GM06990 (cell line): Measurements from ENCODE around the gene WDR82.

Experiments used
- DNase-seq: peaks from one replicate; pipeline ENCODE4 v3.0.0-alpha.2; 2011; ENCODE audit not compliant: insufficient read length; ENCODE audit errors: extremely low read depth
- H3K27me3 ChIP-seq: replicated peaks from 2 replicates; pipeline ENCODE4 v1.6.0; 2011; ENCODE audit warnings: low read length; ENCODE audit not compliant: control insufficient read depth, insufficient read depth
- H3K36me3 ChIP-seq: 2 replicates; pipeline ENCODE4 v1.5.1; 2011; ENCODE audit warnings: low read length; ENCODE audit not compliant: control insufficient read depth, insufficient read depth
- H3K4me3 ChIP-seq: replicated peaks from 2 replicates; pipeline ENCODE4 v1.5.1; 2011; ENCODE audit warnings: low read depth, mild to moderate bottlenecking, control low read depth, low read length
- CTCF ChIP-seq: IDR thresholded peaks from 2 replicates; pipeline ENCODE4 v1.5.1; 2011; ENCODE audit warnings: low read length, control low read depth, mild to moderate bottlenecking, inconsistent platforms; ENCODE audit not compliant: insufficient read depth, poor library complexity, severe bottlenecking

Gene WDR82

GRCh38 chr3:52246728-52247408, 31.6 kb downstream of the WDR82 start:
- Histone ChIP-seq H3K4me3 (peak overlapping the region; percentile 76), H3K36me3 (peaks cover 15% of the 10 kb centered on the region), H3K27me3 (no peaks in the 10 kb centered on the region)
- DNase-seq = no peak
- TF ChIP-seq CTCF = no peak

GRCh38 chr3:52246264-52246620, 32.2 kb downstream of the WDR82 start:
- no peak for DNase-seq
- TF ChIP-seq CTCF = no peak
- H3K27me3 ChIP-seq = no peaks in the 10 kb centered on the region

DNA sequence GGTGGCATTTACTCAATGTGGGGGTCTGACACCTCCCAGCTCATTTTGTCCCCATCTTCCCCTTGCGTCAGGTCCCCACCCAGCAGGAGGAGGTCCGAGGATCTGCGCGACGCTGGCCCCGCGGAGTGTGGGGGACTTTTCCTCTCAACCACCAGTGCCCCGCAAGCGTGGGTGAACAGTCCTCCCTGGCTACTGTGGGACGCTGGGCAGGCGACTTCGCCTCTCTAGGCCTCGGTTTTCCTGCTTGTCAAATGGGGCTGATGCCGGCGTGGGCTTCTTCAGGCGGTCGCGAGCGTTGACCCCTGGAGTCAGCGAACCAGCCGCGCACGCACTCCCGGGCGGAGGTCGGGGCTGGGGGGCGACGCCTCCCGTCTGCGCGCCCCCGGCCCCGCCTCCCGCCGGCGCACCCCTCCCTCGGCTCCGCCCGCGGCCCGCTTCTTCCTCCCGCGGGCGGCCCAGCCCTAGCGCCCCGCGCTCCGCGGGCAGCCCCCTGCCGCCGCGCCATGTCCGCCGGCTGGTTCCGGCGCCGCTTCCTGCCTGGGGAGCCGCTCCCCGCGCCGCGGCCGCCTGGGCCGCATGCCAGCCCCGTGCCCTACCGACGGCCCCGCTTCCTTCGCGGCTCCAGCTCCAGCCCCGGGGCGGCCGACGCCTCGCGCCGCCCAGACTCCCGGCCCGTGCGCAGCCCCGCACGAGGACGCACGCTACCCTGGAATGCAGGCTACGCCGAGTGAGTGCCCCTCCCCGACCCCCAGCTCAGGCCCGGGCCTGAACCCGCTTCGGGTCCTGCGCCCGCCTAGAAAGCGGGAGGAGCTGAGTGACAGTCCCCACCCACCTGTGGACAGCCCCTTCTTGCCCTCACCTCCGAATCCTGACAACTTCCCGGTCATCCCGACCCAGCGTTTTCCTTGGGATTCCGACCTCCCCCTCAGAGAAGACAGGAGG, 32.9 kb downstream of the WDR82 start, which contains the start of gene PPM1M:
Gene PPM1M, plus strand, starts transcription at position 438 of the 942 bp plus-strand sequence. Its CDS starts 66 bp downstream, at position 504.
- peak; percentile 73 for DNase-seq
- TF ChIP-seq CTCF = no peak
- H3K4me3 ChIP-seq = peak within 1 kb of the TSS; percentile 76

More at GRCh38 chr3:52246264-52246620, 32.2 kb downstream of the WDR82 start:
- H3K36me3 ChIP-seq = peaks cover 14% of the 10 kb centered on the region
- peak overlapping the region; percentile 76 for H3K4me3 ChIP-seq

DNA sequence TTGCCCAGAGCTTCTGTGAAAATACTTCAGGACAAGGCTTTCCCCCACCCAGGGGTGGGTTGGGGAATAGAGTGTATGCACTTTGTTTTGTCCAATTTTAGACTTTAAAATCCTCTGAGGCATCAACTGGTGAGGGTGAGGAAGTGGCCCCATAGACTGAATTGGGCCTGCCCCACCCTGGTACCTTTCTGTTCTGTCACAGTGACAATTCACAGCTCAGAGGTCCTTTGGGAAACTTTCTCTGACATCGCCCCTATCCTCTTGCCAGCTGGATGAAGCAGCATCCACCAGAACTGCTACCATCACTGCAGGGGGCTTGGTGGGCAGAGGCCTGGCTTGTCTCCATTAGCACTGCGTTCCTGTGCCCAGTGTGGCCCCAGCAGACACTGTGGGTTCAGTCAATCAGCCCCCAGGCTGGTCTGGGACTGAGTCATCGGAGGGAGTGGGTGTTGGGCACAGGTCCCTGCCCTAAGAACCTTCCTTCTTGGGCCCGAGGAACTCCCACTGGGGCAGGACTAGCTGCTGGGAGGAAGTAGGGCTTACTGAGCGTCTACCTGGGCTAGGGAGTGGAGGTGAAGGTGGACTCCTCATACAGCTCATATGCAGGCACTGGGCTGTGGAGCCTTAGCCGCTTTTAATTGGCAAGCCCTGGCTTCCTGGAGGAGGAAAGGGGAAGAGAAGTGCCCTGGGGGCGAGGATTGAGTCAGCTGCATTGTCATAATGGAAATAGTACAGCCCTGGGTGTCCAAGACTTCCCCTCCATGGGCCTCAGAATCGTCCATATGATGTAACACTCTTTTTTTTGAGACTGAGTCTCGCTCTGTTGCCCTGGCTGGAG, 34.4 kb downstream of the WDR82 start:
- Histone ChIP-seq H3K27me3 (no peaks in the 10 kb centered on the region), H3K4me3 (peak overlapping the region; percentile 76), H3K36me3 (peaks cover 6% of the 10 kb centered on the region)
- DNase-seq = peak; percentile 82
- TF ChIP-seq CTCF = no peak

More for the DNA sequence above, 32.9 kb downstream of the WDR82 start, which contains the start of gene PPM1M:
- H3K36me3 ChIP-seq = peaks cover 14% of the 10 kb centered on the region
- H3K27me3 ChIP-seq = no peaks in the 10 kb centered on the region

GRCh38 chr3:52242039-52242438, 36.4 kb downstream of the WDR82 start:
- no peak for DNase-seq
- Histone ChIP-seq H3K27me3 (no peaks in the 10 kb centered on the region), H3K4me3 (no peak overlapping the region), H3K36me3 (no peaks in the 10 kb centered on the region)
- TF ChIP-seq CTCF = no peak
